Kidney (tissue), 14 donors: ENCODE measurements around the gene GRN. TPM values are rescaled to one million over a fixed set of nuclear protein-coding genes. Genes with fewer than 3 reads are reported as not detected.
A peak's percentile ranks its signal among the peaks of the same experiment; 100 is the strongest.
"Not testable (repeated sequence)": the region's sequence is repeated elsewhere in the genome, so short reads cannot be mapped to it uniquely, and the experiment has no call there.

Experiments used
- DNase-seq, 5 donors: peaks; one replicate each; pipeline ENCODE4 v3.0.0-alpha.2; 2013 to 2020
- FAIRE-seq: peaks from 2 replicates; lab custom pipeline; 2012; peaks lifted over from hg19 to GRCh38; lab: Jason Lieb, UNC
- H3K27ac ChIP-seq, 2 donors: one replicate each; pipeline ENCODE4 v1.7.0; 2013; ENCODE audit warnings: low read depth in 2 of 2, low read length in 2 of 2, inconsistent platforms in 1 of 2
- H3K27me3 ChIP-seq: one replicate; pipeline ENCODE4 v1.7.1; 2013; ENCODE audit warnings: low read length, inconsistent platforms; ENCODE audit not compliant: control insufficient read depth, insufficient read depth
- H3K36me3 ChIP-seq, 3 donors: one replicate each; pipeline versions ENCODE4 v1.7.0 to v1.7.1; 2013; ENCODE audit warnings: low read length in 3 of 3, control low read depth in 1 of 3, inconsistent platforms in 1 of 3; ENCODE audit not compliant: insufficient read depth in 3 of 3, control insufficient read depth in 2 of 3
- H3K4me1 ChIP-seq, 3 donors: one replicate each; pipeline versions ENCODE4 v1.7.0 to v1.7.1; 2013; ENCODE audit warnings: low read length in 3 of 3, inconsistent platforms in 1 of 3, low read depth in 1 of 3; ENCODE audit not compliant: control insufficient read depth in 2 of 3, insufficient read depth in 2 of 3
- H3K4me3 ChIP-seq, 3 donors: one replicate each; pipeline versions ENCODE4 v1.7.0 to v1.8.1; 2013; ENCODE audit warnings: low read length in 3 of 3, control low read depth in 1 of 3, inconsistent platforms in 1 of 3
- H3K9ac ChIP-seq, 3 donors: one replicate each; pipeline versions ENCODE4 v1.7.0 to v1.7.1; 2013; ENCODE audit warnings: low read length in 3 of 3, control low read depth in 1 of 3, inconsistent platforms in 1 of 3
- H3K9me3 ChIP-seq, 3 donors: one replicate each; pipeline versions ENCODE4 v1.7.0 to v1.7.1; 2013; ENCODE audit warnings: low read length in 3 of 3, control low read depth in 1 of 3, inconsistent platforms in 1 of 3; ENCODE audit not compliant: control insufficient read depth in 2 of 3, insufficient read depth in 1 of 3
- intact Hi-C: fragments of 100-400 bp; cut with DNase I; formaldehyde crosslinking; loops from one replicate; pipeline ENCODE4 v1.11.1; 2022
- polyA plus RNA-seq: library from polyadenylated mRNA; stranded (reverse); fragments of 350-450 nt; fragmentation: Illumina TruSeq; extraction: RNeasy Lipid Tissue Mini Kit (QIAGEN cat#74804); gene quantifications from one replicate; pipeline ENCODE4 v1.2.3, GENCODE V29; 2014; ENCODE audit warnings: low read depth, low replicate concordance; ENCODE audit not compliant: insufficient read depth
- total RNA-seq: library from RNA; stranded (reverse); fragmentation: NEBNext Ultra II Directional; extraction: Animal tissue kit (Norgen Biotek cat#: 25700); gene quantifications from one replicate; pipeline ENCODE4 v1.2.1, GENCODE V29; 2021
- TF ChIP-seq, protein P1 (sequence below): IDR thresholded peaks from 3 replicates; pipeline ENCODE4 v1.5.1; 2012; ENCODE audit warnings: mild to moderate bottlenecking, moderate library complexity, borderline replicate concordance; ENCODE audit not compliant: insufficient read depth; ENCODE audit errors: extremely low read depth
- donor health status: control.
- donor health status: control.
- donor health status: control.
- donor health status: control.
- donor health status: control.
- donor health status: DM: yes; HTN: yes; CAD: no.
- donor health status: Normal renal cell carcinoma (clear cell type).

The GRN gene
- total and polyA plus RNA-seq, 2 donors from 2014 or later = 235 to 353 TPM

DNA sequence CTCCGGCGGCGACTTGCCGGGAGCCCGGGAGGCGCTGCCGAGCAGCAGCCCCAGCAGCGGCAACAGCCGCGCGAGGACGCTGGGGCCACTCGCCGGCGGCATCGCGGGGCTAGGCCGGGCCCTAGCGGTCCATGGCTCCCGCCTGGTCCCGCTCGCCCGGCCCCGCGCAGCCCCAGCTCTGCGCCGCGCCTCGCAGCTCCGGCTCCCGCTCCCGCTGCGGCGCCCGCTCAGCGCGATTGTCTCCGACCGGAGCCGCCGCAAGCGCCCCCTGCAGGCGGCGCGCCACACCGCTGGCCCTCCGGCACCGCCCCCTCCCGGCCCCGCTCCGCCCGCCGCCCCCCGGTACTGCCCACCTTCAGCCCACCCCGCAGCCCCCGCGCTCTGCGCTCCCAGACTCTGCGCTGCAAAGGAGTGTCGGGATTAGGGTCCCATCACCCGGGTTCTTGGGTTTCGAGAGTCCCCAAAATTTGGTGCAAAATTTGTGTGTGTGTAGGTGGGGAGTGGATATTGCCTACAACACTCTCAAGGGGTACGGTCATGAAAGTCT is 18.6 kb downstream of the GRN start, which contains the start of gene FAM171A2:
Gene FAM171A2, minus strand, starts transcription at position 241 of the 547 bp plus-strand sequence. Its CDS starts 139 bp downstream, at position 102.
- FAIRE-seq = no peak
- Histone ChIP-seq H3K27me3 (no peaks in the 10 kb centered on the region), H3K4me1 (peaks cover 5 to 9% (median 5%) of the 10 kb centered on the region in 3 donors)

DNA sequence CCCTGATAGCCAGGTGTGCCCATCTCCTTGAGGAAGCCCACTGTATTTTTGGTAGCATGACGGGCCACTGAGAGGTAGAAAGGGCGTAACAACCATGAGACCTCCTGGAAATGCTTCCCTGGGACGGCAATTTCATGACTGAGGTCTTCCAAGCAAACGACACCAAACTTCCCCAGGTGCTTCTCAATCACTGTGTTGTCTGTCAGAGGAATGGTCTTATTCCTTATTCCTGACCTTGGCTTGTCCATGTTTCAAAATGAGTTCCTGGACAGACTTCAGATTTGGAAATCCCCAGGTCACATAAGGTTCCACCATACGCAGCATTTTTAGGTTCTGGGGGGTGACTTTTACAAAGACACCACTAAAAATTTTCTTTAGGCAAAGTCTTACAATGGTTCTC is 19.9 kb downstream of the GRN start:
- H3K27ac ChIP-seq, FAIRE-seq, H3K4me1 ChIP-seq, H3K9ac ChIP-seq, intact Hi-C loops, H3K4me3 ChIP-seq, H3K36me3 ChIP-seq, H3K27me3 ChIP-seq, H3K9me3 ChIP-seq, DNase-seq: not testable (repeated sequence)

More for the DNA sequence above, 18.6 kb downstream of the GRN start, which contains the start of gene FAM171A2:
- H3K9ac ChIP-seq = peak within 1 kb of the TSS in 2 of 3 donors; percentile 3 to 26
- peak; percentile 81 to 90 (median 83) for DNase-seq
- H3K27ac ChIP-seq = no peak within 1 kb of the TSS
- H3K9me3 ChIP-seq = no peaks in the 10 kb centered on the region
- no peaks in the 10 kb centered on the region for H3K36me3 ChIP-seq
- TF ChIP-seq, protein P1, sequence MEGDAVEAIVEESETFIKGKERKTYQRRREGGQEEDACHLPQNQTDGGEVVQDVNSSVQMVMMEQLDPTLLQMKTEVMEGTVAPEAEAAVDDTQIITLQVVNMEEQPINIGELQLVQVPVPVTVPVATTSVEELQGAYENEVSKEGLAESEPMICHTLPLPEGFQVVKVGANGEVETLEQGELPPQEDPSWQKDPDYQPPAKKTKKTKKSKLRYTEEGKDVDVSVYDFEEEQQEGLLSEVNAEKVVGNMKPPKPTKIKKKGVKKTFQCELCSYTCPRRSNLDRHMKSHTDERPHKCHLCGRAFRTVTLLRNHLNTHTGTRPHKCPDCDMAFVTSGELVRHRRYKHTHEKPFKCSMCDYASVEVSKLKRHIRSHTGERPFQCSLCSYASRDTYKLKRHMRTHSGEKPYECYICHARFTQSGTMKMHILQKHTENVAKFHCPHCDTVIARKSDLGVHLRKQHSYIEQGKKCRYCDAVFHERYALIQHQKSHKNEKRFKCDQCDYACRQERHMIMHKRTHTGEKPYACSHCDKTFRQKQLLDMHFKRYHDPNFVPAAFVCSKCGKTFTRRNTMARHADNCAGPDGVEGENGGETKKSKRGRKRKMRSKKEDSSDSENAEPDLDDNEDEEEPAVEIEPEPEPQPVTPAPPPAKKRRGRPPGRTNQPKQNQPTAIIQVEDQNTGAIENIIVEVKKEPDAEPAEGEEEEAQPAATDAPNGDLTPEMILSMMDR = peak; percentile 54
- peak within 1 kb of the TSS in 2 of 3 donors; percentile 54 to 60 for H3K4me3 ChIP-seq
- intact Hi-C loops = no loop called here

DNA sequence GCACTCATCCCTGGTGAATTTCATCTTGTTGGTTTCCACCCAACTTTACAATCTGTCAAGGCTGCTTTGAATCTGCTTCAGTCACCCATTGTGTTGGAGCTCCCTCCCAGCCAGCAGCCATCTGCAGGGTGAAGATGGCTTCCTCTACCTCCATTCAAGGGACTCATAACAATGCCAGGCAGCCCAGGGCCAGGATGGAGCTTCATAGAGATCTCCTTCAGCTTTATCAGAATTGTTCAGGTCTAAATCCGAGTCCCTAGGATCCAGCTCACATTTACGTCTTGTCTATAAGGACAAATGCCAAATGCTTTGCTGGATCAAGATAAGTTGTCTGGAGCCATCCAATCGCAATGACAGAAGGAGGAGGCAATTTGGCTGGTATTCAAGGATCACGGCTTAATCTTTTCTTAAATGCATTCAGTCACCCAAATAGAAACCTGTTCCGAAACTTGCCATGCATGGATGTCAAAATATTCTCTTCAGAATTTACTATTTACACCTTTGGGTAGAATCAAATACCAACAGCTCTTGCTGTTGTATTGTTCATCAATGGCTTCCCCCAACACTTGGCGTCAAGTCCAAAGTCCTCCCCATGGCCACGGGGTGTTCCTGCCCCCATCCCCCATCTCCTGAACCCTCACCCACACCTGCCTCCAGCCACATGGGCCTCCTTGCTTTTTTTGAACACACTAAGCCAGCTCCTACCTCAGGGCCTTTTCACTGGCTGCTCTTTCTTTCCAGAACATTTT is 22.3 kb downstream of the GRN start:
- H3K27ac ChIP-seq = no peak overlapping the region
- no peaks in the 10 kb centered on the region for H3K9me3 ChIP-seq
- H3K4me3 ChIP-seq = no peak overlapping the region
- peak in 3 of 5 donors; percentile 48 to 69 (median 63) for DNase-seq
- TF ChIP-seq, protein P1 = no peak
- no peaks in the 10 kb centered on the region for H3K36me3 ChIP-seq
- intact Hi-C loops = no loop called here
- FAIRE-seq = no peak
- no peak overlapping the region for H3K9ac ChIP-seq
- H3K27me3 ChIP-seq = no peaks in the 10 kb centered on the region
- no peaks in the 10 kb centered on the region for H3K4me1 ChIP-seq

DNA sequence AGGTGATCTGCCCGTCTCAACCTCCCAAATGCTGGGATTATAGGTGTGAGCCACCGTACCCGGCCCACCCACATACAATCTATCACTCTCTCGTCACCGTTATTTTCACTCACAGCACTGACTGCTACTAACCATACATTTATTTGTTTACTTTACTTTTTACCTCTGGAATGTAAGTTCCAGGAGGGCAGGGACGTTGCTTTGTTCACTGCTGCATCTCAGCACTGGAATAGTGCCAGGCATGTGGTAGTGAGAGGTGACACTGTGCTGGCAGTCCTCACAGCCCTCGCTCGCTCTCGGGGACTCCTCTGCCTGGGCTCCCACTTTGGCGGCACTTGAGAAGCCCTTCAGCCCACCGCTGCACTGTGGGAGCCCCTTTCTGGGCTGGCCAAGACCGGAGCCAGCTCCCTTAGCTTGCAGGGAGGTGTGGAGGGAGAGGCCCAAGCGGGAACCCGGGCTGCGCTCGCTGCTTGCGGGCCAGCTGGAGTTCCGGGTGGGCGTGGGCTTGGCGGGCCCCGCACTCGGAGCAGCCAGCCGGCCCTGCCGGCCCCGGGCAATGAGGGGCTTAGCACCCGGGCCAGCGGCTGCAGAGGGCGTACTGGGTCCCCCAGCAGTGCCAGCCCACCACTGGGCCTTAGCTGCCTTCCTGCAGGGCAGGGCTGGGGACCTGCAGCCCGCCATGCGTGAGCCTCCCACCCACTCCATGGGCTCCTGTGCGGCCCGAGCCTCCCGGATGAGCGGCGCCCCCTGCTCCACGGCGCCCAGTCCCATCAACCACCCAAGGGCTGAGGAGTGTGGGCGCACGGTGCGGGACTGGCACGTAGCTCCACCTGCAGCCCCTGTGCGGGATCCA is 23.5 kb downstream of the GRN start:
- not testable (repeated sequence) for FAIRE-seq

DNA sequence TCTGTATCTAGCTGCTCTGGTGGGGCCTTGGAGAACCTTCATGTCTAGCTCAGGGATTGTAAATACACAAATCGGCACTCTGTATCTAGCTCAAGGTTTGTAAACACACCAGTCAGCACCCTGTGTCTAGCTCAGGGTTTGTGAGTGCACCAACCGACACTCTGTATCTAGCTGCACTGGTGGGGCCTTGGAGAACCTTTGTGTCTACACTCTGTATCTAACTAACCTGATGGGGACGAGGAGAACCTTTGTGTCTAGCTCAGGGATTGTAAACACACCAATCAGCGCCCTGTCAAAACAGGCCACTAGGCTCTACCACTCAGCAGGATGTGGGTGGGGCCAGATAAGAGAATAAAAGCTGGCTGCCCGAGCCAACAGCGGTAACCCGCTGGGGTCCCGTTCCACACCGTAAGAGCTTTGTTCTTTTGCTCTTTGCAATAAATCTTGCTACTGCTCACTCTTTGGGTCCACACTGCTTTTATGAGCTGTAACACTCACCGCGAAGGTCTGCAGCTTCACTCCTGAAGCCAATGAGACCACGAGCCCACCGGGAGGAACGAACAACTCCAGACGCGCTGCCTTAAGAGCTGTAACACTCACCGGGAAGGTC is 24.4 kb downstream of the GRN start:
- intact Hi-C loops, H3K9ac ChIP-seq, H3K27me3 ChIP-seq, FAIRE-seq, H3K36me3 ChIP-seq, H3K9me3 ChIP-seq, H3K27ac ChIP-seq, H3K4me1 ChIP-seq, H3K4me3 ChIP-seq: not testable (repeated sequence)
- DNase-seq = peak in 3 of 5 donors; percentile 53 to 59 (median 54)

More for the DNA sequence above, 23.5 kb downstream of the GRN start:
- H3K4me1 ChIP-seq, H3K4me3 ChIP-seq, intact Hi-C loops, H3K9me3 ChIP-seq, H3K36me3 ChIP-seq, H3K9ac ChIP-seq, H3K27me3 ChIP-seq, H3K27ac ChIP-seq: not testable (repeated sequence)
- peak in 1 of 5 donors; percentile 52 for DNase-seq
